Ascending aorta (tissue), 2 donors: ENCODE data around the gene CDSN. TPM values are rescaled to one million over a fixed set of nuclear protein-coding genes. Genes with fewer than 3 reads are reported as not detected.

Experiments
- DNase-seq, 2 donors: peaks; one replicate each; pipeline ENCODE4 v3.0.0-alpha.2; 2019; ENCODE audit warnings: low spot score in 2 of 2
- H3K27ac ChIP-seq, 2 donors: fragments of 200-600 bp; sonication (generic); one replicate each; pipeline ENCODE4 v1.5.1; 2016 to 2017; ENCODE audit warnings: mild to moderate bottlenecking in 1 of 2
- H3K27me3 ChIP-seq: fragments of 200-600 bp; sonication (generic); one replicate; pipeline ENCODE4 v1.5.1; 2017
- H3K36me3 ChIP-seq, 2 donors: fragments of 200-600 bp; sonication (generic); one replicate each; pipeline ENCODE4 v1.5.1; 2016
- H3K4me1 ChIP-seq, 2 donors: fragments of 200-600 bp; sonication (generic); one replicate each; pipeline ENCODE4 v1.5.1; 2016 to 2017; ENCODE audit warnings: mild to moderate bottlenecking in 1 of 2
- H3K4me3 ChIP-seq, 2 donors: fragments of 200-600 bp; sonication (generic); one replicate each; pipeline ENCODE4 v1.5.1; 2016 to 2017; ENCODE audit warnings: mild to moderate bottlenecking in 1 of 2
- H3K9me3 ChIP-seq, 2 donors: fragments of 200-600 bp; sonication (generic); one replicate each; pipeline ENCODE4 v1.5.1; 2016
- intact Hi-C: fragments of 100-400 bp; cut with DNase I; formaldehyde crosslinking; loops from one replicate; pipeline ENCODE4 v1.15.1; 2023
- total RNA-seq: library from RNA; depleted of rRNA; stranded (reverse); fragments of >200 nt; gene quantifications from one replicate; pipeline ENCODE4 v1.1.0, GENCODE V29; 2016
- TF ChIP-seq, protein P1 (sequence below), 3 experiments: fragments of 200-600 bp in 2 of 3; fragments of 450-650 bp in 1 of 3; sonication (generic) in 2 of 3; IDR thresholded peaks; one replicate each; pipeline ENCODE4 v1.5.1; 2016 to 2019; ENCODE audit warnings: antibody characterized with exemption in 3 of 3, mild to moderate bottlenecking in 1 of 3, moderate library complexity in 1 of 3

Gene CDSN
- total RNA-seq, 1 donor from 2014 or later, result not detected

DNA sequence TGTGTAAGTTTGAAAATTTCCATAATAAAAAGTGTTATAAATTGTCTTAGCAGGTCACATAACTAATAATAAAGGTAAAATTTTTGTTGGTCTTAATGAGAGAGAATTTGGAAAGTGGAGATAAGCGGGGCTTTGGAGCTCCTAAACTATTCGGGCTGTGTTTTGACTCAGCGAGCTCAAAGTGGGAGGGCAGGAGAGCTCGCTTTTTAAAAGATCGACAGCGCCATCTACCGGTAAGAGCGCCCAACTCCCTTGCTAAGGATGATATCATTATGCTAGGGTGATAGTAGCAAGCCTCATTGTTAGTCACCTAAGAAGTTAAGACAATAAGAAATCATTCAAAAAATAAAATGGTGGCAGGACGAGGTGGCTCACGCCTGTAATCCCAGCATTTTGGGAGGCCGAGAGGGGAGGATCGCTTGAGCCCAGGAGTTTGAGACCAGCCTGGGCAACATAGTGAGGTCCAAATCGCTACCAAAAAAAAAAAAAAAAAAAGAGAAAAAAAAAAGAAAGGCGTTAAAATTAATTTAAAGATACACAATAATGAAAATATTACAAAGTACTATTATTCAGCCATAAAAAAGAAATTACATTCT is 32.7 kb downstream of the CDSN start:
- peaks cover 0 to 5% of the 10 kb centered on the region in 2 donors for H3K4me1 ChIP-seq
- DNase-seq, result peak; percentile 16 to 90
- no peaks in the 10 kb centered on the region for H3K27me3 ChIP-seq
- TF ChIP-seq, protein P1, sequence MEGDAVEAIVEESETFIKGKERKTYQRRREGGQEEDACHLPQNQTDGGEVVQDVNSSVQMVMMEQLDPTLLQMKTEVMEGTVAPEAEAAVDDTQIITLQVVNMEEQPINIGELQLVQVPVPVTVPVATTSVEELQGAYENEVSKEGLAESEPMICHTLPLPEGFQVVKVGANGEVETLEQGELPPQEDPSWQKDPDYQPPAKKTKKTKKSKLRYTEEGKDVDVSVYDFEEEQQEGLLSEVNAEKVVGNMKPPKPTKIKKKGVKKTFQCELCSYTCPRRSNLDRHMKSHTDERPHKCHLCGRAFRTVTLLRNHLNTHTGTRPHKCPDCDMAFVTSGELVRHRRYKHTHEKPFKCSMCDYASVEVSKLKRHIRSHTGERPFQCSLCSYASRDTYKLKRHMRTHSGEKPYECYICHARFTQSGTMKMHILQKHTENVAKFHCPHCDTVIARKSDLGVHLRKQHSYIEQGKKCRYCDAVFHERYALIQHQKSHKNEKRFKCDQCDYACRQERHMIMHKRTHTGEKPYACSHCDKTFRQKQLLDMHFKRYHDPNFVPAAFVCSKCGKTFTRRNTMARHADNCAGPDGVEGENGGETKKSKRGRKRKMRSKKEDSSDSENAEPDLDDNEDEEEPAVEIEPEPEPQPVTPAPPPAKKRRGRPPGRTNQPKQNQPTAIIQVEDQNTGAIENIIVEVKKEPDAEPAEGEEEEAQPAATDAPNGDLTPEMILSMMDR (IDR thresholded peaks at IDR 0.05), result peak; percentile 71 to 79 (median 72)
- no peaks in the 10 kb centered on the region for H3K36me3 ChIP-seq
- intact Hi-C loops, result loop anchor here (2.0 to 5.0 kb wide), 3 partner anchors 173 to 545 kb away; partner anchors contain the start of gene VARS2
- H3K4me3 ChIP-seq, result no peak overlapping the region
- H3K9me3 ChIP-seq, result no peaks in the 10 kb centered on the region
- H3K27ac ChIP-seq, result no peak overlapping the region

GRCh38 chr6:31086788-31087440 is 33.3 kb downstream of the CDSN start:
- intact Hi-C loops, result loop anchor here (2.0 to 5.0 kb wide), 3 partner anchors 172 to 545 kb away; partner anchors contain the start of gene VARS2
- H3K27ac ChIP-seq, result no peak overlapping the region
- no peaks in the 10 kb centered on the region for H3K9me3 ChIP-seq

GRCh38 chr6:31083742-31084354 is 36.4 kb downstream of the CDSN start:
- H3K27ac ChIP-seq, result no peak overlapping the region

More at GRCh38 chr6:31086788-31087440, 33.3 kb downstream of the CDSN start:
- no peak for DNase-seq
- Histone ChIP-seq H3K27me3 (no peaks in the 10 kb centered on the region), H3K36me3 (no peaks in the 10 kb centered on the region), H3K4me1 (peaks cover 0 to 5% of the 10 kb centered on the region in 2 donors), H3K4me3 (no peak overlapping the region)
- TF ChIP-seq, protein P1 (IDR thresholded peaks at IDR 0.05), result no peak

DNA sequence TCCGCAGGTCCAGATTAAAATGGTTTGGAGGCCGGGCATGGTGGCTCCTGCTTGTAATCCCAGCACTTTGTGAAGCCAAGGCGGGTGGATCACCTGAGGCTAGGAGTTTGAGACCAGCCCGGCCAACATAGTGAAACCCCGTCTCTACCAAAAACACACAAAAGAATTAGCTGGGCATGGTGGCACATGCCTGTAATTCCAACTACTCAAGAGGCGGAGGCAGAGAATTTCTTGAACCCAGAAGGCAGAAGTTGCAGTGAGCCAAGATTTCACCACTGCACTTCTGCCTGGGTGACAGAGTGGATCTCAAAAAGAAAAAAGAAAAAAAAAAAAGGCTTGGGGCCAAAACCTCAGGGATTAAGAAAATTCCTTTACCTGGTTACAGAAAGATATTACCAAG is 38.4 kb downstream of the CDSN start:
- Histone ChIP-seq H3K27ac (no peak overlapping the region), H3K9me3 (no peaks in the 10 kb centered on the region), H3K36me3 (no peaks in the 10 kb centered on the region), H3K4me1 (peaks cover 0 to 3% of the 10 kb centered on the region in 2 donors), H3K27me3 (no peaks in the 10 kb centered on the region), H3K4me3 (no peak overlapping the region)
- DNase-seq, result no peak
- intact Hi-C loops, result no loop called here
- TF ChIP-seq, protein P1 (IDR thresholded peaks at IDR 0.05), result no peak

More at GRCh38 chr6:31083742-31084354, 36.4 kb downstream of the CDSN start:
- intact Hi-C loops, result no loop called here
- no peaks in the 10 kb centered on the region for H3K9me3 ChIP-seq
- no peak overlapping the region for H3K4me3 ChIP-seq
- H3K4me1 ChIP-seq, result peaks cover 0 to 8% of the 10 kb centered on the region in 2 donors
- no peaks in the 10 kb centered on the region for H3K36me3 ChIP-seq
- TF ChIP-seq, protein P1 (IDR thresholded peaks at IDR 0.05), result peak in 1 of 3 experiments; percentile 27
- no peaks in the 10 kb centered on the region for H3K27me3 ChIP-seq
- DNase-seq, result no peak

DNA sequence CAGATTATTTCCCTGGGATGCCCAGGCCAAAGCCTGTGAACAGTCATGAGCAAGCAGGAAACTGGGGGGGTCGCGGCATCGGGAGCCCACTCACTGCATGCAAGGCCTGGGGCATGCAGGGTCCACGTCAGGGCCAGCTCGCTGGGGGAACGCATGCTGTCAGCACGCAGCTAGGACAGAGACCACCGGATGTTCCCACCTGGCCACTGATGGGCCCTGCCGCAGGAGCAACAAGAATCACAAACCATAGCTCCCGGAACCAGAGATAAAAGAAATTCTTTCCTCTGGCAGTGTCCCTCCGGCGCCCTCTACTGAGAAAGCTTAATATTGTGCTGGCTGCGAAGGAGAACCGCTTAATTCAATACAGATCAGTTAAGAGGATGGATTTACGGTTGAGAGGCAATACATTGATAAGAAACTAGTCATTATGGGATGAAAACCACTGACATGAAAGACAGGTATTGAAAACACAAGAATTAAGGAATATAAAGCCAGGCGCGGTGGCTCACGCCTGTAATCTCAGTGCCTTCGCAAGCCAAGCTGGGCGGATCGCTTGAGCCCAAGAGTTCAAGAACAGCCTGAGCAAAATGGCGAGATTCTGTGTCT is 40.5 kb downstream of the CDSN start:
- peak in 1 of 2 donors; percentile 78 for DNase-seq
- Histone ChIP-seq H3K36me3 (no peaks in the 10 kb centered on the region), H3K9me3 (no peaks in the 10 kb centered on the region), H3K27me3 (no peaks in the 10 kb centered on the region), H3K4me1 (peaks cover 0 to 3% of the 10 kb centered on the region in 2 donors), H3K4me3 (peak overlapping the region in 1 of 2 donors; percentile 56), H3K27ac (no peak overlapping the region)
- TF ChIP-seq, protein P1 (IDR thresholded peaks at IDR 0.05), result peak; percentile 48 to 90 (median 81)
- intact Hi-C loops, result no loop called here
